Mesenchymal stem cell (in vitro differentiated cells and primary cell): Measurements from ENCODE around the gene KCND2. TPM values are rescaled to one million over a fixed set of nuclear protein-coding genes. Genes with fewer than 3 reads are reported as not detected.

Source experiments
- DNase-seq: peaks from one replicate; pipeline ENCODE4 v3.0.0-alpha.2; 2013
- H2AFZ ChIP-seq: one replicate; pipeline ENCODE4 v1.6.1; 2013; ENCODE audit warnings: low read depth, mild to moderate bottlenecking, control low read depth, inconsistent platforms, low read length, moderate library complexity
- H2AK5ac ChIP-seq: 2 replicates; pipeline ENCODE4 v1.6.1; 2013; ENCODE audit warnings: low read length, moderate library complexity, mild to moderate bottlenecking, inconsistent platforms; ENCODE audit not compliant: severe bottlenecking
- H2BK120ac ChIP-seq: one replicate; pipeline ENCODE4 v1.6.1; 2013; ENCODE audit warnings: low read depth, mild to moderate bottlenecking, inconsistent platforms, low read length, moderate library complexity
- H2BK12ac ChIP-seq, 2 experiments: one replicate each; pipeline ENCODE4 v1.6.1; 2013; ENCODE audit warnings: inconsistent platforms in 2 of 2, low read length in 2 of 2, mild to moderate bottlenecking in 2 of 2, moderate library complexity in 2 of 2, control low read depth in 1 of 2
- H2BK15ac ChIP-seq: one replicate; pipeline ENCODE4 v1.6.1; 2013; ENCODE audit warnings: mild to moderate bottlenecking, low read depth, inconsistent platforms; ENCODE audit not compliant: poor library complexity, severe bottlenecking
- H2BK5ac ChIP-seq: 2 replicates; pipeline ENCODE4 v1.6.1; 2013; ENCODE audit warnings: low read depth, mild to moderate bottlenecking, low read length, control low read depth, inconsistent platforms; ENCODE audit not compliant: poor library complexity, severe bottlenecking
- H3K14ac ChIP-seq, 2 experiments: one replicate each; pipeline ENCODE4 v1.6.1; 2013; ENCODE audit warnings: inconsistent platforms in 2 of 2, low read length in 2 of 2, control low read depth in 1 of 2, mild to moderate bottlenecking in 1 of 2, moderate library complexity in 1 of 2
- H3K18ac ChIP-seq, 2 experiments: one replicate each; pipeline ENCODE4 v1.6.1; 2013; ENCODE audit warnings: inconsistent platforms in 2 of 2, low read length in 2 of 2, control low read depth in 1 of 2, low read depth in 1 of 2, mild to moderate bottlenecking in 1 of 2
- H3K23ac ChIP-seq, 2 experiments: one replicate each; pipeline ENCODE4 v1.6.1; 2013; ENCODE audit warnings: inconsistent platforms in 2 of 2, low read length in 2 of 2, mild to moderate bottlenecking in 2 of 2, moderate library complexity in 2 of 2, control low read depth in 1 of 2
- H3K27ac ChIP-seq: 2 replicates; pipeline ENCODE4 v1.5.1; 2013; ENCODE audit warnings: mild to moderate bottlenecking, moderate library complexity, low read length, control low read depth, inconsistent platforms; ENCODE audit not compliant: poor library complexity, severe bottlenecking
- H3K27me3 ChIP-seq, 2 experiments: 2 replicates each; pipeline versions ENCODE4 v1.6.1 to v1.7.0; 2013; ENCODE audit warnings: low read length in 2 of 2, mild to moderate bottlenecking in 2 of 2, moderate library complexity in 2 of 2, control low read depth in 1 of 2, inconsistent platforms in 1 of 2; ENCODE audit not compliant: control insufficient read depth in 1 of 2, insufficient read depth in 1 of 2
- H3K36me3 ChIP-seq, 2 experiments: 2 replicates each; pipeline versions ENCODE4 v1.6.1 to v1.7.0; 2013; ENCODE audit warnings: low read length in 2 of 2, control low read depth in 1 of 2, inconsistent platforms in 1 of 2, low read depth in 1 of 2, mild to moderate bottlenecking in 1 of 2; ENCODE audit not compliant: insufficient read depth in 2 of 2, control insufficient read depth in 1 of 2
- H3K4ac ChIP-seq, 2 experiments: one replicate each; pipeline ENCODE4 v1.6.1; 2013; ENCODE audit warnings: inconsistent platforms in 2 of 2, low read length in 2 of 2, mild to moderate bottlenecking in 2 of 2, moderate library complexity in 2 of 2, control low read depth in 1 of 2, low read depth in 1 of 2
- H3K4me1 ChIP-seq: 2 replicates; pipeline ENCODE4 v1.6.1; 2013; ENCODE audit warnings: low read depth, low read length, control low read depth; ENCODE audit not compliant: control insufficient read depth, insufficient read depth
- H3K4me2 ChIP-seq: 2 replicates; pipeline ENCODE4 v1.6.1; 2013; ENCODE audit warnings: low read length, mild to moderate bottlenecking, inconsistent platforms; ENCODE audit not compliant: poor library complexity, severe bottlenecking
- H3K4me3 ChIP-seq, 2 experiments: 2 replicates each; pipeline versions ENCODE4 v1.5.1 to v1.7.0; 2013; ENCODE audit warnings: low read length in 2 of 2, mild to moderate bottlenecking in 2 of 2, control low read depth in 1 of 2, low read depth in 1 of 2; ENCODE audit not compliant: insufficient read depth in 1 of 2
- H3K79me1 ChIP-seq: replicated peaks from 2 replicates; pipeline ENCODE4 v1.6.1; 2013; ENCODE audit warnings: mild to moderate bottlenecking, control low read depth, low read length, inconsistent platforms; ENCODE audit not compliant: poor library complexity, severe bottlenecking
- H3K9ac ChIP-seq: 2 replicates; pipeline ENCODE4 v1.7.0; 2013; ENCODE audit warnings: mild to moderate bottlenecking, low read length, moderate library complexity
- H3K9me3 ChIP-seq: 2 replicates; pipeline ENCODE4 v1.7.0; 2013; ENCODE audit warnings: mild to moderate bottlenecking, low read length; ENCODE audit not compliant: control insufficient read depth
- H4K8ac ChIP-seq: one replicate; pipeline ENCODE4 v1.6.1; 2013; ENCODE audit warnings: inconsistent platforms, mild to moderate bottlenecking, low read length, moderate library complexity
- H4K91ac ChIP-seq: one replicate; pipeline ENCODE4 v1.6.1; 2013; ENCODE audit warnings: mild to moderate bottlenecking, low read length, inconsistent platforms
- WGBS: methylation state at CpG from one replicate; pipeline ENCODE4 v1.1.7; 2013; ENCODE audit warnings: mixed read lengths; 5-methylcytosine and 5-hydroxymethylcytosine counted together
- polyA plus RNA-seq, 2 experiments: library from polyadenylated mRNA; stranded (reverse); fragments of 200-250 nt; gene quantifications; one replicate each; pipeline ENCODE4 v1.2.3, GENCODE V29; 2013

Gene KCND2
- polyA plus RNA-seq (2013, experiment 1 of 2) = 0.64 TPM
- 0.53 TPM for polyA plus RNA-seq (2013, experiment 2 of 2)

- Histone ChIP-seq H3K79me1 (no peaks in the 10 kb centered on the region), H2BK15ac (peak within 1 kb of the TSS; percentile 70), H3K27ac (no peak within 1 kb of the TSS), H2BK12ac (peak within 1 kb of the TSS in 1 of 2 experiments; percentile 29), H3K23ac (peak within 1 kb of the TSS in 1 of 2 experiments; percentile 48), H3K9ac (peak within 1 kb of the TSS; percentile 93), H3K27me3 (peaks cover 0 to 4% of the 10 kb centered on the region in 2 experiments), H3K4me1 (peaks cover 7% of the 10 kb centered on the region), H2AFZ (peak within 1 kb of the TSS; percentile 60), H3K9me3 (peaks cover 9% of the 10 kb centered on the region), H3K4me2 (peak within 1 kb of the TSS; percentile 87), H4K8ac (peak within 1 kb of the TSS; percentile 42), H3K4me3 (peak within 1 kb of the TSS; percentile 74 to 86), H3K36me3 (peaks cover 0 to 12% of the 10 kb centered on the region in 2 experiments), H2AK5ac (no peak within 1 kb of the TSS), H2BK5ac (no peak within 1 kb of the TSS), H4K91ac (peak within 1 kb of the TSS; percentile 24), H3K4ac (no peak within 1 kb of the TSS), H2BK120ac (no peak within 1 kb of the TSS), H3K18ac (peak within 1 kb of the TSS in 1 of 2 experiments; percentile 68), H3K14ac (peak within 1 kb of the TSS in 1 of 2 experiments; percentile 44)
- under 1% methylated on average over 40 of the region's 69 CpGs for WGBS
- peak; percentile 32 for DNase-seq
Measured at GRCh38 chr7:120272701-120273475, at the start of gene KCND2. TSS of gene KCND2 (plus strand) at chr7:120273175.

DNA sequence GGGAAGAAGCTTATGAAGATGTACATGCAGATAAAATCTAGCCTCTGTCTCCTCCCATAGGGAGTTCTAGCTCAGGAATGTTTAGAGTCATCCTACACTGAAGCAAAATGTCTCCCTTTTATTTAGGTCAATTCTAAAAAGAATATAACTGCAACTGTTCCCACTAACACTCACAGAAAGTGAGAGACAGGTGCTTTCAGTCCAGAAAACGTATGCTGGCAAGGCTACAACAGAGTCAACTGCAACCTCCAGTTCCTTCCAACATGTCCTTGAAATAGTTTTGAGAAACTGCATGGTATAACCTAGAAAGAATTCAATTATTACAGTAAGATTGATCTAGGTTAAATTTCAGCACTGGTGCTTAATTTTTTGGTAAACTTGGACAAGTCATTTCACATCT, 46.8 kb upstream of the KCND2 start:
- no peak overlapping the region for H3K23ac ChIP-seq
- no peak overlapping the region for H3K18ac ChIP-seq
- no peak overlapping the region for H2AFZ ChIP-seq
- H3K36me3 ChIP-seq = no peaks in the 10 kb centered on the region
- H3K27ac ChIP-seq = no peak overlapping the region
- H3K4me2 ChIP-seq = no peak overlapping the region
- H3K9me3 ChIP-seq = no peaks in the 10 kb centered on the region
- H3K4ac ChIP-seq = no peak overlapping the region
- H2AK5ac ChIP-seq = no peak overlapping the region
- H2BK120ac ChIP-seq = no peak overlapping the region
- no peak overlapping the region for H4K91ac ChIP-seq
- H3K79me1 ChIP-seq = no peaks in the 10 kb centered on the region
- no peak overlapping the region for H3K14ac ChIP-seq
- H2BK15ac ChIP-seq = no peak overlapping the region
- 67% methylated on average over 1 of the region's 1 CpG for WGBS
- H3K9ac ChIP-seq = no peak overlapping the region
- no peak overlapping the region for H3K4me3 ChIP-seq
- no peaks in the 10 kb centered on the region for H3K27me3 ChIP-seq
- no peak for DNase-seq
- H4K8ac ChIP-seq = no peak overlapping the region
- no peaks in the 10 kb centered on the region for H3K4me1 ChIP-seq
- H2BK5ac ChIP-seq = no peak overlapping the region
- no peak overlapping the region for H2BK12ac ChIP-seq

DNA sequence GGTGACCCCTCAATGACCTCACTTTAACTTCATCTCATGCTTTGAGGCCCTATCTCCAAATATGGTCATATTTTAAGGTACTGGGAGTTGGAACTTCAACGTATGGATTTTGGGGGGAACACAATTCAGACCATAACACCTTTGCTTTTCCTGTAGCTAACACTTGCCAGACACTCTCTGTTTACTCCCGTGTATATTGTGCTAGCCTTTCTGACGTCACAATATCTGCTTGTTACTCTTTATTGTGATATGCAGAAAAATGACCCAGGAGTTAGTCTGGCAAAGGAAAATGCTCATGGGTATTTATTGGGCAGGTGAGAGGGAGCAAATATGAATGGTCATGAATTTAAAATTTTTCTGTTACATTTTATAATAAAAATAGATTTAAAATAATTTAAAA, 45.7 kb upstream of the KCND2 start:
- no peak overlapping the region for H2AK5ac ChIP-seq

GRCh38 chr7:120229084-120229483, 43.9 kb upstream of the KCND2 start:
- no peak overlapping the region for H3K4ac ChIP-seq
- H3K27ac ChIP-seq = no peak overlapping the region
- H2AK5ac ChIP-seq = no peak overlapping the region
- H3K4me2 ChIP-seq = no peak overlapping the region
- peak overlapping the region; percentile 20 for H3K9ac ChIP-seq
- no peak overlapping the region for H2AFZ ChIP-seq
- no peak overlapping the region for H2BK120ac ChIP-seq
- 80% methylated on average over 3 of the region's 3 CpGs for WGBS
- H2BK15ac ChIP-seq = no peak overlapping the region
- H3K79me1 ChIP-seq = no peaks in the 10 kb centered on the region
- no peak overlapping the region for H2BK12ac ChIP-seq
- H4K91ac ChIP-seq = no peak overlapping the region
- no peaks in the 10 kb centered on the region for H3K9me3 ChIP-seq
- no peak overlapping the region for H3K4me3 ChIP-seq
- DNase-seq = no peak
- no peak overlapping the region for H3K14ac ChIP-seq
- H3K27me3 ChIP-seq = no peaks in the 10 kb centered on the region
- no peak overlapping the region for H3K18ac ChIP-seq
- no peaks in the 10 kb centered on the region for H3K36me3 ChIP-seq
- H3K23ac ChIP-seq = no peak overlapping the region
- no peak overlapping the region for H4K8ac ChIP-seq
- no peaks in the 10 kb centered on the region for H3K4me1 ChIP-seq
- H2BK5ac ChIP-seq = no peak overlapping the region

More for the DNA sequence above, 45.7 kb upstream of the KCND2 start:
- H4K91ac ChIP-seq = no peak overlapping the region
- no peaks in the 10 kb centered on the region for H3K79me1 ChIP-seq
- no peaks in the 10 kb centered on the region for H3K9me3 ChIP-seq
- no peak overlapping the region for H3K23ac ChIP-seq
- H2BK5ac ChIP-seq = no peak overlapping the region
- H2BK15ac ChIP-seq = no peak overlapping the region
- H3K4me2 ChIP-seq = no peak overlapping the region
- H3K18ac ChIP-seq = no peak overlapping the region
- no peak overlapping the region for H3K27ac ChIP-seq
- H3K4me3 ChIP-seq = no peak overlapping the region
- no peak overlapping the region for H3K14ac ChIP-seq
- H3K27me3 ChIP-seq = no peaks in the 10 kb centered on the region
- H3K4me1 ChIP-seq = no peaks in the 10 kb centered on the region
- no peaks in the 10 kb centered on the region for H3K36me3 ChIP-seq
- 96% methylated on average over 3 of the region's 3 CpGs for WGBS
- H2BK120ac ChIP-seq = no peak overlapping the region
- H3K9ac ChIP-seq = no peak overlapping the region
- H4K8ac ChIP-seq = no peak overlapping the region
- no peak overlapping the region for H3K4ac ChIP-seq
- no peak for DNase-seq
- no peak overlapping the region for H2BK12ac ChIP-seq
- H2AFZ ChIP-seq = no peak overlapping the region
